C4-2B (cell line): ENCODE measurements around the gene FBL.

Experiments used
- H3K27ac ChIP-seq: fragments of 450-650 bp; 2 replicates; pipeline ENCODE4 v1.5.1; 2017
- CTCF ChIP-seq: fragments of 450-650 bp; conservative IDR thresholded peaks from 2 replicates; pipeline ENCODE4 v1.5.1; 2017; ENCODE audit warnings: mild to moderate bottlenecking
- ZFX ChIP-seq: fragments of 450-650 bp; IDR thresholded peaks from 2 replicates; pipeline ENCODE4 v1.6.1; 2017

Gene FBL

GRCh38 chr19:39788244-39788643 lies 57.9 kb downstream of the FBL start:
- TF ChIP-seq ZFX (no peak), CTCF (no peak)

More at GRCh38 chr19:39788244-39788643, 57.9 kb downstream of the FBL start:
- no peak overlapping the region for H3K27ac ChIP-seq
